Natural killer cell (primary cell): ENCODE data around the gene RAB13. TPM values are rescaled to one million over a fixed set of nuclear protein-coding genes. Genes with fewer than 3 reads are reported as not detected.

Source experiments
- ATAC-seq, 3 donors: fragments of 150-1000 bp in 2 of 3; fragments of 200-7000 bp in 1 of 3; cut with Tn5 transposase; 1 replicate in 1 of 3; 2 replicates in 2 of 3; pipeline ENCODE4 v1.10.0; 2021; ENCODE audit warnings: mild to moderate bottlenecking in 2 of 3, moderate library complexity in 2 of 3
- DNase-seq, 2 donors: peaks; one replicate each; pipeline versions ENCODE4 v3.0.0 to v3.0.0-alpha.2; 2013 to 2021; ENCODE audit warnings: mixed read lengths in 1 of 2
- H3K27ac ChIP-seq: one replicate; pipeline ENCODE4 v1.5.1; 2013; ENCODE audit warnings: mild to moderate bottlenecking, low read length
- H3K27me3 ChIP-seq: one replicate; pipeline ENCODE4 v1.6.1; 2013; ENCODE audit warnings: low read length; ENCODE audit not compliant: control insufficient read depth, insufficient read depth
- H3K36me3 ChIP-seq: one replicate; pipeline ENCODE4 v1.6.1; 2013; ENCODE audit warnings: low read length; ENCODE audit not compliant: control insufficient read depth, insufficient read depth
- H3K4me1 ChIP-seq: one replicate; pipeline ENCODE4 v1.6.1; 2013; ENCODE audit warnings: low read length; ENCODE audit not compliant: control insufficient read depth, insufficient read depth
- H3K4me3 ChIP-seq: one replicate; pipeline ENCODE4 v1.5.1; 2013; ENCODE audit warnings: low read length
- H3K9me3 ChIP-seq: one replicate; pipeline ENCODE4 v1.6.1; 2013; ENCODE audit warnings: low read length; ENCODE audit not compliant: control insufficient read depth, insufficient read depth
- H3K27ac Mint-ChIP-seq, 2 donors: one replicate each; pipeline ENCODE4 v1.8.0; 2022; ENCODE audit warnings: mild to moderate bottlenecking in 2 of 2, mixed read lengths in 2 of 2, moderate library complexity in 1 of 2
- H3K27me3 Mint-ChIP-seq, 2 donors: one replicate each; pipeline ENCODE4 v1.8.0; 2022; ENCODE audit warnings: low read depth in 2 of 2, mixed read lengths in 2 of 2
- H3K36me3 Mint-ChIP-seq: one replicate; pipeline ENCODE4 v1.8.0; 2022; ENCODE audit warnings: mixed read lengths
- H3K4me1 Mint-ChIP-seq, 2 donors: one replicate each; pipeline ENCODE4 v1.8.0; 2022; ENCODE audit warnings: mixed read lengths in 2 of 2
- H3K4me3 Mint-ChIP-seq: one replicate; pipeline ENCODE4 v1.8.0; 2022; ENCODE audit warnings: mild to moderate bottlenecking, moderate library complexity, mixed read lengths
- H3K9me3 Mint-ChIP-seq, 2 donors: one replicate each; pipeline ENCODE4 v1.8.0; 2022; ENCODE audit warnings: mixed read lengths in 2 of 2
- CTCF ChIP-seq: fragments of 200-600 bp; IDR thresholded peaks from one replicate; pipeline ENCODE4 v1.8.0; 2022; ENCODE audit warnings: antibody characterized with exemption
- WGBS: methylation state at CpG from one replicate; pipeline ENCODE4 v1.1.7; 2013; ENCODE audit warnings: missing lambda C conversion rate; ENCODE audit not compliant: insufficient coverage; 5-methylcytosine and 5-hydroxymethylcytosine counted together
- intact Hi-C: fragments of 100-400 bp; cut with micrococcal nuclease; formaldehyde crosslinking; loops from one replicate; pipeline ENCODE4 v1.14.2; 2022
- total RNA-seq, 4 donors: library from RNA; stranded (reverse); fragments of 120-200 nt in 1 of 4; gene quantifications; one replicate each; pipeline versions ENCODE4 v1.2.3 to v1.2.4, GENCODE V29; 2013 to 2022

The RAB13 gene
- total RNA-seq, 3 donors from 2014 or later (not counting 1 experiment from before 2014, with no cell fraction given), result 0.25 to 0.73 TPM; not detected in 1

- Mint-ChIP-seq H3K27me3 (no peaks in the 10 kb centered on the region), H3K27ac (peak overlapping the region in 1 of 2 donors; percentile 49), H3K4me3 (no peak overlapping the region), H3K9me3 (no peaks in the 10 kb centered on the region), H3K4me1 (peaks cover 3 to 16% of the 10 kb centered on the region in 2 donors), H3K36me3 (no peaks in the 10 kb centered on the region)
- Histone ChIP-seq H3K4me1 (no peaks in the 10 kb centered on the region), H3K36me3 (peaks cover 77% of the 10 kb centered on the region), H3K9me3 (no peaks in the 10 kb centered on the region), H3K27ac (no peak overlapping the region), H3K27me3 (no peaks in the 10 kb centered on the region), H3K4me3 (no peak overlapping the region)
- intact Hi-C loops, result no loop called here
- TF ChIP-seq CTCF, result no peak
- DNase-seq, result no peak
- no peak for ATAC-seq
- 98% methylated on average over 9 of the region's 9 CpGs for WGBS
These were observed 51.4 kb downstream of the RAB13 start for GRCh38 chr1:153934746-153935145.

GRCh38 chr1:153933955-153934354, 52.2 kb downstream of the RAB13 start:
- Mint-ChIP-seq H3K4me1 (peaks cover under 1 to 11% of the 10 kb centered on the region in 2 donors), H3K9me3 (no peaks in the 10 kb centered on the region), H3K4me3 (no peak overlapping the region), H3K27ac (peak overlapping the region in 1 of 2 donors; percentile 49), H3K27me3 (no peaks in the 10 kb centered on the region), H3K36me3 (no peaks in the 10 kb centered on the region)
- no peaks in the 10 kb centered on the region for H3K4me1 ChIP-seq
- no peak overlapping the region for H3K4me3 ChIP-seq
- H3K27me3 ChIP-seq, result no peaks in the 10 kb centered on the region
- 99% methylated on average over 11 of the region's 11 CpGs for WGBS
- H3K36me3 ChIP-seq, result peaks cover 70% of the 10 kb centered on the region
- H3K27ac ChIP-seq, result no peak overlapping the region
- no peaks in the 10 kb centered on the region for H3K9me3 ChIP-seq
- ATAC-seq, result no peak
- no peak for TF ChIP-seq CTCF
- DNase-seq, result no peak
- intact Hi-C loops, result no loop called here

- intact Hi-C loops, result no loop called here
These were observed 52.7 kb downstream of the RAB13 start for GRCh38 chr1:153933430-153933829.

More at GRCh38 chr1:153933430-153933829, 52.7 kb downstream of the RAB13 start:
- DNase-seq, result no peak
- no peaks in the 10 kb centered on the region for H3K36me3 Mint-ChIP-seq
- Histone ChIP-seq H3K27ac (no peak overlapping the region), H3K9me3 (no peaks in the 10 kb centered on the region), H3K4me3 (no peak overlapping the region), H3K27me3 (no peaks in the 10 kb centered on the region), H3K4me1 (no peaks in the 10 kb centered on the region), H3K36me3 (peaks cover 69% of the 10 kb centered on the region)
- no peak overlapping the region for H3K27ac Mint-ChIP-seq
- ATAC-seq, result no peak
- peaks cover 6 to 16% of the 10 kb centered on the region in 2 donors for H3K4me1 Mint-ChIP-seq
- H3K9me3 Mint-ChIP-seq, result no peaks in the 10 kb centered on the region
- no peak overlapping the region for H3K4me3 Mint-ChIP-seq
- WGBS, result 94% methylated on average over 14 of the region's 14 CpGs
- no peaks in the 10 kb centered on the region for H3K27me3 Mint-ChIP-seq
- TF ChIP-seq CTCF, result no peak
